Activated T-helper 1 cell treated with anti-CD3 and anti-CD28 coated beads, Interleukin-12 subunit alpha, Interleukin-12 subunit beta, Interleukin-2, Interleukin-4 antibody, amounts not matched to agents 30 ng/mL and 10 ng/mL and 1 ng/mL, durations not matched to agents 14 hours and 24 hours and 36 hours (primary cell): ENCODE measurements around the gene USF3. TPM values are rescaled to one million over a fixed set of nuclear protein-coding genes. Genes with fewer than 3 reads are reported as not detected.

Experiments used
- DNase-seq: peaks from one replicate; pipeline ENCODE4 v3.0.0; 2021; ENCODE audit warnings: low spot score
- H3K27ac Mint-ChIP-seq: one replicate; pipeline ENCODE4 v1.8.0; 2021; ENCODE audit warnings: mild to moderate bottlenecking, mixed read lengths
- H3K27me3 Mint-ChIP-seq: one replicate; pipeline ENCODE4 v1.8.0; 2022; ENCODE audit warnings: mild to moderate bottlenecking, moderate library complexity, mixed read lengths; ENCODE audit not compliant: insufficient read depth
- H3K36me3 Mint-ChIP-seq: one replicate; pipeline ENCODE4 v1.8.0; 2021; ENCODE audit warnings: low read depth, mixed read lengths
- H3K4me1 Mint-ChIP-seq: one replicate; pipeline ENCODE4 v1.8.0; 2021; ENCODE audit warnings: low read depth, mixed read lengths
- H3K4me3 Mint-ChIP-seq: one replicate; pipeline ENCODE4 v1.8.0; 2021; ENCODE audit warnings: mild to moderate bottlenecking, moderate library complexity, mixed read lengths
- H3K9me3 Mint-ChIP-seq: one replicate; pipeline ENCODE4 v1.8.0; 2021; ENCODE audit warnings: mixed read lengths
- intact Hi-C: fragments of 100-400 bp; cut with micrococcal nuclease; formaldehyde crosslinking; loops from one replicate; pipeline ENCODE4 v1.15.1; 2024
- total RNA-seq: library from RNA; stranded (reverse); gene quantifications from 2 replicates; pipeline ENCODE4 v1.2.3, GENCODE V29; 2022

Gene USF3
- total RNA-seq, 1 donor from 2014 or later = 14.7 TPM

DNA sequence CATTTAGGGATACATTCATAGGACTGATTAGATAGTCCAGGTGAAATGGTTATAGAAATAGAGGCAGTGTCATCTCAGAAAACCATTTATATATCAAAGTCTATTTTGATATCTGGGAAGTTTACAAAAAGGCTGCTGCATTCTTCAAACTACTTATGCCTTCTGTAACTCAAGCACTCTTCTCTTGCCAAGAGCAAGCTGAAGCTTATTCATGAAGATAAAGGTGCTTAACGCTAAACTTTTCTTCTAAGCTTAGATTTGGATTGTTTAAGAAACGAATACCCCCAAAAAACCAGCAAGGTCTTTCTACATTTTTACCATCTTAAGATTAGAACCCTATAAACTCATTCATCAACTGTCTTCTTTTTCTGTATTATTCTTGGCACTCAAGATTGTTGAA lies 23.3 kb upstream of the USF3 start:
- DNase-seq = no peak
- peaks cover 32% of the 10 kb centered on the region for H3K36me3 Mint-ChIP-seq
- peaks cover 21% of the 10 kb centered on the region for H3K4me1 Mint-ChIP-seq
- no peak overlapping the region for H3K4me3 Mint-ChIP-seq
- H3K27ac Mint-ChIP-seq = no peak overlapping the region
- no peaks in the 10 kb centered on the region for H3K9me3 Mint-ChIP-seq
- intact Hi-C loops = loop anchor here (2.0 kb wide), 1 partner anchor 23 kb away; the partner anchor contains the start of gene USF3
- H3K27me3 Mint-ChIP-seq = no peaks in the 10 kb centered on the region

DNA sequence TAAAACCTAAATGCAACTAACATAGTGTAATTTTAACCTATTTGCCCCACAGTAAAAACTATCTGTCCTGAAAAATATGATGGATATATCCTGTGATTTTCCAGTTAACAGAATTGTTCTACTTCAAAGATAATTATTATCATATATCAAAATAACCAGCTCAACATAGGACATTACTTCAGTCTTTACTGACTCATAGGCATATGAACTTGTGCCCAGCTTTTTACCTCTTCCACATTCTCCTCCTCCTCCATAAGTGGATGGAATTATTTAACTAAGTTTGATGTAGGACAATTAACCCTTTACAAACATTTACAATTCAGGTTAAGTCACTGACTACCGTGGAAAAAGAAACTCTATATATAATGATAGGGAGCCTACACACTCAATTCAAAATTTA lies 22.9 kb upstream of the USF3 start:
- peaks cover 33% of the 10 kb centered on the region for H3K36me3 Mint-ChIP-seq
- H3K4me3 Mint-ChIP-seq = no peak overlapping the region
- DNase-seq = no peak
- no peaks in the 10 kb centered on the region for H3K9me3 Mint-ChIP-seq
- intact Hi-C loops = loop anchor here (2.0 kb wide), 1 partner anchor 22 kb away; the partner anchor contains the start of gene USF3
- no peak overlapping the region for H3K27ac Mint-ChIP-seq
- no peaks in the 10 kb centered on the region for H3K27me3 Mint-ChIP-seq
- peaks cover 18% of the 10 kb centered on the region for H3K4me1 Mint-ChIP-seq

DNA sequence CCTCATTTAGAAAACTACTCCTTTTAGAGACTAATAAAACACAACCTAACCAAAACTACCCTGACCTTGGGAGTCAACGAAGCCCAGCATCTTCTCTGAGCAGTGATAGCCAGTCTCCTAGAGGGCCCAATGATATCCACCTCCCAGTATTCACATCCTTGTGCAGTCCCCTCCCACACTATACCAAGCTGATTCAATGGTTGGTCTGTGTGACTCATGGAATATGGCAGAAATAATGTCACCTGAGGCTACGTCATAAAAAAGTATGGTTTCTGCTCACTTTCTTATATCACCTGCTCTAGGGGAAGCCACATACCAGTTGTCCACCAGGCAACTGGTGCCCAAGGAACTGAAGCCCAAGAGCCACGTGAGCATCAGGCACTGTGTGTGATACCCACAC lies 21.4 kb upstream of the USF3 start:
- Mint-ChIP-seq H3K4me3 (no peak overlapping the region), H3K36me3 (peaks cover 31% of the 10 kb centered on the region), H3K4me1 (peaks cover 9% of the 10 kb centered on the region), H3K27me3 (no peaks in the 10 kb centered on the region), H3K27ac (peak overlapping the region; percentile 62), H3K9me3 (no peaks in the 10 kb centered on the region)
- no peak for DNase-seq
- intact Hi-C loops = loop anchor here (2.0 kb wide), 1 partner anchor 21 kb away; the partner anchor contains the start of gene USF3

DNA sequence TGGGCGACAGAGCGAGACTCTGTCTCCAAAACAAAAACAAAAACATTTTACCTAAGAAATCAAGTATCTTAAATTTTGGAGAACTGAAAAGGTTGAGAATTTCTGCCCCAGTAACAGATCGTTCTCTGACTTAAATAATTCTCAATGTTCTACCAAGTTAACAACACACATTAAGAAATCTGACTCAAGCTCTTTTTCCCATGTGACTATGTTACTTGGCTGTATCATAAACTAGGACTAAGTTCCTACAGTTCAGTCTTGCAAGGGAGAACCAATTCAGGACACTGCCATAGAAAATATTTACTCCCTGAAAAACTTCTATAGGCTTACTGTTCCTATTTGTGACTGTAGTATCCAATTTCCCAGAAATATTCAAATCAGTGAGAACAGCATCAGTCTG lies 20.9 kb upstream of the USF3 start:
- H3K36me3 Mint-ChIP-seq = peaks cover 28% of the 10 kb centered on the region
- DNase-seq = no peak
- H3K27me3 Mint-ChIP-seq = no peaks in the 10 kb centered on the region
- H3K9me3 Mint-ChIP-seq = no peaks in the 10 kb centered on the region
- H3K4me1 Mint-ChIP-seq = peaks cover 9% of the 10 kb centered on the region
- H3K27ac Mint-ChIP-seq = peak overlapping the region; percentile 62
- no peak overlapping the region for H3K4me3 Mint-ChIP-seq
- intact Hi-C loops = no loop called here

DNA sequence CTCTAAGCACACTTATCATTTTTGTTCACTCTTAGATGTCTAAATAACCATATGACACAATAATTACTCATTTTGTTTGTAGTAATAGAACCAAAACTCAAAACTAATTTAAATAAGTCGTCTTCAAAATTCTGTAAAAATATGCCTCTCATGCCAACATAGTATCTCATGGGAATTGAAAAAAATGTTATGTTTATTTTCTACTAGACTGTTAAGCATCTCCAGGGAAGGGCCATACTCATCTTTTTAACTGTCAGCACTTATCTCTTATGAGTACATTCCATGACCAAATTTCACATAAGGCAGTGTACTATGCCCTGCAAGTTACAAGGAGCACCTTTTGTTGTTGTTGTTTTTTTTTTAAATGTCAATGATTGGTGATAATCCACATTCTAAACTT lies 18.3 kb upstream of the USF3 start:
- H3K4me3 Mint-ChIP-seq = no peak overlapping the region
- peaks cover 9% of the 10 kb centered on the region for H3K4me1 Mint-ChIP-seq
- H3K27me3 Mint-ChIP-seq = peaks cover 9% of the 10 kb centered on the region
- H3K36me3 Mint-ChIP-seq = peaks cover 13% of the 10 kb centered on the region
- no peak for DNase-seq
- intact Hi-C loops = no loop called here
- H3K27ac Mint-ChIP-seq = no peak overlapping the region
- no peaks in the 10 kb centered on the region for H3K9me3 Mint-ChIP-seq

DNA sequence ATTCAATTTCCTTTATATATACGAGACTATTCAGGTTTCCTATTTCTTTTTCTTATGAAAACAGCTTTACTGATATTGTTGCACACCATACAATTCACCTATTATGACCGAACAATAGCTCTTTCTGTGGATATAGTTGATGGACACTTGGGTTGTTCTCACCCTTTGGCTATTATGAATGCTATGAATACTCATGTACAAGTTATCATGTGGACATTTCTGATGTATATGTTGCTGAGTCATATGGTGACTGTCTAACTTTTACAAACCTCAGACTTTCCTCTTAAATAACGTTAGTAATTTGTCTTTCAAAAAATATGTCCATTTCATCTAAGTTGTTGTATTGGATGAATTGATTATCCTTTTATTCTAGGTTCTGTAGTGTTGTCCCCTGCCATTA lies 15.7 kb upstream of the USF3 start:
- H3K4me3 Mint-ChIP-seq = no peak overlapping the region
- H3K4me1 Mint-ChIP-seq = no peaks in the 10 kb centered on the region
- intact Hi-C loops = no loop called here
- no peak overlapping the region for H3K27ac Mint-ChIP-seq
- H3K36me3 Mint-ChIP-seq = peaks cover 6% of the 10 kb centered on the region
- H3K9me3 Mint-ChIP-seq = no peaks in the 10 kb centered on the region
- no peak for DNase-seq
- H3K27me3 Mint-ChIP-seq = peaks cover 17% of the 10 kb centered on the region

DNA sequence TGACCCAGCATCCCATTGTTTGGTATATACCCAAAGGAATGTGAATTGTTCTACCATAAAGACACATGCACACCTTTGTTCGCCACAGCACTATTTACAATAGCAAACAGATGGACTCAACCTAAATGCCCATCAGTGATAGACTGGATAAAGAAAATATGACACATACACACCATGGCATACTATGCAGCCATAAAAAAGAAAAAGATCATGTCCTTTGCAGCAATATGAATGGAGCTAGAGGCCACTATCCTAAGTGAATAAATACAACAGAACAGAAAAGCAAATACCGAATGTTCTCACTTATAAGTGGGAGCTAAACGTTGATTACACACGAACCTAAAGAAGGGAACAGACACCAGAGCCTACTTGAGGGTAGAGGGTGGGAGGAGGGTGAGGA lies 11.4 kb upstream of the USF3 start:
- Mint-ChIP-seq H3K36me3 (no peaks in the 10 kb centered on the region), H3K4me3 (no peak overlapping the region), H3K9me3 (no peaks in the 10 kb centered on the region), H3K4me1 (no peaks in the 10 kb centered on the region), H3K27me3 (peaks cover 21% of the 10 kb centered on the region), H3K27ac (no peak overlapping the region)
- intact Hi-C loops = no loop called here
- DNase-seq = no peak

DNA sequence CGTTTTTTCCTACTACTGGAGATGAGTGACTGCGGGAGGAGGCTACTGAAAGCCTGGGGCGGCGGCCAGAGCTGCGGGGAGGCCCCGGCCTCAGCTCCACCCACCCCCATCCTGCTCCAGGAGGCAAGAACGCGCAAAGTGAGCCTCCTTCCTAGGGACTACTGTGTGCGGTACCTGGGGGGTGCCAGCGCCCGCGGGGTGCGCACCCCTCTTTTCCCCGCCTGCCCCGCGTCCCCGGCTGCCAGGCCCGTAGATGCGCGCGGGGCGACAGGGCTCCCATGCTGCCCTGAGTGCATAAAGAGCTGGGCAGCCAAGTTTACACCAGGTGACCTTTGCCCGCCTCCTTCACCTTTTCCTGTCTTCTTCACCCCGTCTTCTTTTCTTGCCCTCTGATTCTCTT lies 2.5 kb upstream of the USF3 start:
- Mint-ChIP-seq H3K27me3 (peaks cover 2% of the 10 kb centered on the region), H3K4me3 (peak overlapping the region; percentile 79), H3K4me1 (peaks cover 11% of the 10 kb centered on the region), H3K36me3 (peaks cover 8% of the 10 kb centered on the region), H3K9me3 (no peaks in the 10 kb centered on the region), H3K27ac (no peak overlapping the region)
- intact Hi-C loops = loop anchor here (5.0 kb wide), 2 partner anchors 167 to 647 kb away; partner anchors contain the start of gene SIDT1
- DNase-seq = no peak

DNA sequence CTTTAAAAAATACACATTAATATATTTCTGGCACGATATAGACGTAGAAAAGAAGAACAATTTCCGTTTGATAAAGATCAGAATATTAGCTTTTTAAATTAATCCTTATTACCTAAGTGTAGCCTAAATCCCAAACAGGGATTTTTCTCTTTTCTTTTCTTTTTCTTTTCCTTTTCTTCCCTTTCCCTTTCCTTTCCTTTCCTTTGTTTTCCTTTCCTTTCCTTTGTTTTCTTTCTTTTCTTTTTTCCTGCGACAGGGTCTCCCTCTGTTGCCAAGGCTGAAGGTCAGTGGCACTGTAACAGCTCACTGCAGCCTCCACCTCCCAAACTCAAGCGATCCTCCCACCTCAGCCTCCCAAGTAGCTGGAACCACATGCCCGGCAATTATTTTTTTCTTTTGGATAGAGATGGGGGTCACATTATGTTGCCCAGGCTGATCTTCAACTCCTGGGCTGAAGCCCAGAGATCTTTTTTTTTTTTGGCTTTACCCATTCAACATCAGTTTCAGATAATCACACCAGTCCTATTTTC lies 1.8 kb upstream of the USF3 start:
- intact Hi-C loops = loop anchor here (5.0 kb wide), 2 partner anchors 166 to 646 kb away; partner anchors contain the start of gene SIDT1
- H3K9me3 Mint-ChIP-seq = no peaks in the 10 kb centered on the region

DNA sequence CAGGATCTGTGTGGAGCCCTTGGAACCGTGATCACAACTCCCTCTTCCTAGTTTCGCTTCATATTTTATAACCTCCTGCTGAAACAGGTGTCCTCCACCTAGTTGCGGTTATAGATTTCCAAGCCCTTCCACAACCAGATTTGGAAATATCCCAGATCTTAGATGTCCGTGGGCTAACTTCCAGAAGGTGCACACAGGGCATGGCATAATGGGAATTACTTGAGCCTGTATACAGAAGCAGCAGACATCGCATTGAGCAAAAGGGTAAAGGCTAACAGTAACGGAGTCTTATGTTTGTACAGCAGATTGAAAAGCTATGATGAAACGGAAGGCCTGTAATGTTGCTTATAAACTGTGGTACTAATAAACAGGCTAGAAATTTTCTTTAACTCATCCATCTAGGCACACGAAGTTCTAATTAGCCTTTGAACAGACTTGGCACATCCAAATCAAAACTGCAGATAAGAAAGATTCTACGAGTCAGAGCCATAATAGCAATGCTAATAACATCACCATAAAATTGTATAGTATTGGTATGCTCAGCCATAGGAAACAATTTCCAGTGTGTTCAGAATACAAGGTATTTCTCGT lies 1.2 kb upstream of the USF3 start:
- Mint-ChIP-seq H3K36me3 (peaks cover 12% of the 10 kb centered on the region), H3K9me3 (no peaks in the 10 kb centered on the region), H3K27me3 (peaks cover 2% of the 10 kb centered on the region), H3K4me3 (no peak overlapping the region), H3K4me1 (peaks cover 20% of the 10 kb centered on the region), H3K27ac (no peak overlapping the region)
- intact Hi-C loops = loop anchor here (1.0 to 5.0 kb wide), 8 partner anchors 21 to 1021 kb away; partner anchors contain the start of gene SIDT1
- DNase-seq = no peak

More for the DNA sequence above, 1.8 kb upstream of the USF3 start:
- Mint-ChIP-seq H3K27me3 (peaks cover 2% of the 10 kb centered on the region), H3K27ac (peak overlapping the region; percentile 16), H3K36me3 (peaks cover 10% of the 10 kb centered on the region), H3K4me3 (peak overlapping the region; percentile 69), H3K4me1 (peaks cover 18% of the 10 kb centered on the region)
- DNase-seq = no peak

DNA sequence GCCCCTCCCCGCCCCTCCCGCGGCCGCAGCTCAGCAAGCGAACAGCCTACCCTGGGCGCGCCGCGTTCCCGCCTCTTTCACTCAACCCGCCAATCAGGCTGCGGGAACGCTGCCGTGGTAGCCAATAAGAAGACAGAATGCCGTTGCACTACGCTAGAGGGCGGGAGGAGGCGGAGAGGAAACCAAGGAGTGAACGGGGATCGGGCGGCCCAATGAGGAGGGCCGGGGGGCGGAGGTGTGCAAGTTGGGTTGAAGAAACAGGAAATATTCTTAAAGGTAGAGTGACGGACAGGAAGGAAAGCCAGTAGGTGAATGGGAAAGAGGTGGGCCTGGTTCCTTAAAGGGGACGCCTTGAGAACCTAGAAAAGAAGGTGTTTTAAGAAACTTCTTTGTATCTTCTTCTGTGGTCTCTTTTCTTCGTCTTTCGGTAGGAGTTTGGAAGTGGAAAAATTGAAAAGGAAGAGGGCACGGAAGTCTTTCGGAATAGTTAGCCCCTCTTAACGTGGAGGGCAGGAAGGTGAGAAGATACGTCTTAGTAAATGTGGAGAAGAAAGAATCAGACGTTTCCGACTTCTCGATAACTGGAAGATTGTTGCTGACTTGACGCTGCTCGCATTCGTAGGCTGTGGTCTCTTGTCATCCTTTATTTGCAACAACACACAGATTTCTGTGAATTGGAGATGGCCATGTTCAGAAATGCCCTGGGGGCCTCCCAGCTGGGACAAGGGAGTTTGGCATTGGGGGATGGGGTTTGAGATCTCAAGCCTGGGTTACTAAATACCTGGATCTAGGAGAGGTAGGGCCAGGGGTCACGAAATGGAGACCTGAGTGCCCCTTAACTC lies 437 bp upstream of the USF3 start:
- Mint-ChIP-seq H3K27me3 (no peaks in the 10 kb centered on the region), H3K27ac (no peak overlapping the region), H3K4me3 (no peak overlapping the region), H3K9me3 (no peaks in the 10 kb centered on the region), H3K36me3 (peaks cover 12% of the 10 kb centered on the region), H3K4me1 (peaks cover 20% of the 10 kb centered on the region)
- intact Hi-C loops = loop anchor here (1.0 to 5.0 kb wide), 14 partner anchors 22 to 1450 kb away; partner anchors contain the start of genes CCDC191, NAA50, QTRT2 and SIDT1
- DNase-seq = peak; percentile 99

DNA sequence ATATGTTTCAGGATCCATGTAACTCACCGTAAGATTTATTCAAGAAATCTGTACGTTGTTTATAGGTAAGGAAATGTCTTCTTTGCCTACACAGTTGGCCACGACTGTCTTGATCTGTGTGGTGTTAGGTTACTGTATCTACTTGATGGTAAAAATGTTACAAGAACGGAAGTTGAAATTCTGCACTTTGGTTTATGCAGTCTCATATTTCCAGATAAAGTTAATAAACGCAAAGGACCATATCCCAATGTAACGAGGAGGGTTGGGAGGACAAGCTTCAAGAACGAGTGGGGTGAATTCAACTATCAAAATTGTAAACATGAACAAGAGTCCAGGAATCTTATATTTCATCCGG lies 1.0 kb downstream of the USF3 start:
- Mint-ChIP-seq H3K36me3 (peaks cover 12% of the 10 kb centered on the region), H3K27ac (peak overlapping the region; percentile 99), H3K4me3 (peak overlapping the region; percentile 100), H3K4me1 (peaks cover 20% of the 10 kb centered on the region), H3K9me3 (no peaks in the 10 kb centered on the region), H3K27me3 (no peaks in the 10 kb centered on the region)
- intact Hi-C loops = loop anchor here (5.0 kb wide), 2 partner anchors 163 to 643 kb away; partner anchors contain the start of gene SIDT1
- no peak for DNase-seq

DNA sequence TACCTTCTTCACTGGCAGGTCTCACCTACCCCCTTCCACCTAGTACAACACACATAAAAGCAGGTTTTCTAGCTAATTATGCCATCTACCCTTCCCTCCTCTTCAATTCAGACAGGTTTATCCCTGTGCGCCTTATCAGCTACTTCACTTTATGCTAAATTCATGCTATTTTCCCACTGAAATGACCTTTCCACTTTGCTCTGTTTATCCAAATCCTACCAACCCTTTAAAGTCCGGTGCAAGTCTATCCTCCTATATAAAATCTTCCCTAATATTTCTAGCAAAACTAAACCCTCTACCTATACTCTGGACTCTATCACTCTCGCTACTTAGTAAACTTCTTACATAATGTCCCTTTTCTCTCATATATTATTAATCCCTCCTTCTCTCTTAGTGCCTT lies 6.0 kb downstream of the USF3 start:
- Mint-ChIP-seq H3K36me3 (peaks cover 15% of the 10 kb centered on the region), H3K27ac (no peak overlapping the region), H3K4me1 (peaks cover 16% of the 10 kb centered on the region), H3K4me3 (no peak overlapping the region), H3K9me3 (no peaks in the 10 kb centered on the region), H3K27me3 (no peaks in the 10 kb centered on the region)
- DNase-seq = no peak
- intact Hi-C loops = no loop called here
